OCI-LY7 (cell line): ENCODE data around the gene EDN1.

Source experiments
- CTCF ChIP-seq: fragments of 200-600 bp; sonication (generic); conservative IDR thresholded peaks from 2 replicates; pipeline ENCODE4 v1.5.1; 2014; ENCODE audit warnings: mild to moderate bottlenecking, antibody characterized with exemption, low read length, moderate library complexity, mixed read lengths
- EZH2phosphoT487 ChIP-seq: fragments of 200-600 bp; sonication (generic); IDR thresholded peaks from 2 replicates; pipeline ENCODE4 v1.6.1; 2018; ENCODE audit warnings: low read depth, borderline replicate concordance, mild to moderate bottlenecking, mixed run types, antibody characterized with exemption, low read length, moderate library complexity, mixed read lengths

- TF ChIP-seq CTCF = no peak
- TF ChIP-seq EZH2phosphoT487 = no peak
Observed at GRCh38 chr6:12263403-12263802, 26.8 kb upstream of the EDN1 start.
